Stimulated activated CD4-positive, alpha-beta T cell treated with anti-CD3 and anti-CD28 coated beads, Interleukin-1b, Interleukin-23, amount 100 ng/mL, for 24 hours (primary cell): ENCODE data around the gene DUSP8.
"Not testable (repeated sequence)": the region's sequence is repeated elsewhere in the genome, so short reads cannot be mapped to it uniquely, and the experiment has no call there.

Experiments
- DNase-seq, 4 experiments: peaks; one replicate each; pipeline ENCODE4 v3.0.0-alpha.2; 2020; ENCODE audit warnings: low read depth in 4 of 4, low spot score in 1 of 4

The DUSP8 gene

GRCh38 chr11:1572197-1573076 is at the start of gene DUSP8:
DUSP8 (minus strand) TSS chr11:1572271; CDS start chr11:1565826, 6,445 bp downstream.
- DNase-seq: peak; percentile 79 to 88 (median 85)

GRCh38 chr11:1619449-1619848 is 47.4 kb upstream of the DUSP8 start:
- no peak for DNase-seq

- no peak for DNase-seq
Measured at GRCh38 chr11:1618231-1618630, 46.2 kb upstream of the DUSP8 start.

GRCh38 chr11:1608363-1608762 is 36.3 kb upstream of the DUSP8 start, which contains the start of gene KRTAP5-3:
KRTAP5-3 (minus strand) TSS chr11:1608463; CDS start chr11:1608385, 78 bp downstream.
- DNase-seq: no peak

- not testable (repeated sequence) for DNase-seq
Measured at GRCh38 chr11:1607901-1608300, 35.8 kb upstream of the DUSP8 start.

- not testable (repeated sequence) for DNase-seq
Measured at GRCh38 chr11:1607156-1607845, 35.2 kb upstream of the DUSP8 start.

- not testable (repeated sequence) for DNase-seq
Measured at GRCh38 chr11:1605923-1606322, 33.9 kb upstream of the DUSP8 start.

GRCh38 chr11:1604711-1605110 is 32.6 kb upstream of the DUSP8 start:
- DNase-seq: no peak

GRCh38 chr11:1604181-1604580 is 32.1 kb upstream of the DUSP8 start:
- DNase-seq: no peak

- no peak for DNase-seq
Measured at GRCh38 chr11:1603629-1604028, 31.6 kb upstream of the DUSP8 start.

- DNase-seq: not testable (repeated sequence)
Measured at GRCh38 chr11:1601663-1602062, 29.6 kb upstream of the DUSP8 start.

- DNase-seq: no peak
Measured at GRCh38 chr11:1600626-1601025, 28.6 kb upstream of the DUSP8 start.

GRCh38 chr11:1598816-1599215 is 26.7 kb upstream of the DUSP8 start:
- no peak for DNase-seq

- DNase-seq: not testable (repeated sequence)
Measured at GRCh38 chr11:1598406-1598805, 26.3 kb upstream of the DUSP8 start.

GRCh38 chr11:1597994-1598380 is 25.9 kb upstream of the DUSP8 start, which contains the start of gene KRTAP5-2:
KRTAP5-2 (minus strand) TSS chr11:1598294; CDS start chr11:1598250, 44 bp downstream.
- no peak for DNase-seq

GRCh38 chr11:1597331-1597993 is 25.4 kb upstream of the DUSP8 start:
- DNase-seq: no peak

GRCh38 chr11:1596576-1597121 is 24.6 kb upstream of the DUSP8 start:
- DNase-seq: not testable (repeated sequence)

- not testable (repeated sequence) for DNase-seq
Measured at GRCh38 chr11:1595994-1596575, 24.0 kb upstream of the DUSP8 start.

GRCh38 chr11:1592628-1593027 is 20.6 kb upstream of the DUSP8 start:
- DNase-seq: no peak

- DNase-seq: no peak
Measured at GRCh38 chr11:1589996-1590395, 17.9 kb upstream of the DUSP8 start.
